ENCODE data around the gene DIAPH1.

The DIAPH1 gene

GRCh38 chr5:141602606-141603005 lies 16.2 kb downstream of the DIAPH1 start:
- Histone ChIP-seq H3K27me3 (ENCODE audit: insufficient read depth, low read length, poor library complexity, severe bottlenecking) (no peaks in the 10 kb centered on the region), H3K36me3 (ENCODE audit: insufficient read depth, low read length) (no peaks in the 10 kb centered on the region; the same call in 1 of the 2 replicates), H2AFZ (ENCODE audit: low read length) (no peak overlapping the region), H3K4me3 (ENCODE audit: low read length, poor library complexity, severe bottlenecking) (peak overlapping the region; percentile 30), H3K4me2 (ENCODE audit: low read depth, low read length, poor library complexity, severe bottlenecking) (peak overlapping the region; percentile 52), H3F3A (ENCODE audit: low read depth) (peaks cover 24% of the 10 kb centered on the region), H3K4me1 (ENCODE audit: insufficient read depth, low read length, poor library complexity, severe bottlenecking) (peaks cover 81% of the 10 kb centered on the region), H3K79me2 (ENCODE audit: insufficient read depth, low read length) (peaks cover 86% of the 10 kb centered on the region), H4K20me1 (ENCODE audit: insufficient read depth, low read length, poor library complexity, severe bottlenecking) (peaks cover 61% of the 10 kb centered on the region), H3K9me2 (replicated peaks; ENCODE audit: low read depth, low read length) (no peaks in the 10 kb centered on the region), H3K9me3 (ENCODE audit: insufficient read depth, low read depth, low read length) (no peaks in the 10 kb centered on the region), H3K9ac (ENCODE audit: low read depth, low read length, poor library complexity, severe bottlenecking) (peak overlapping the region; percentile 25)
- TF ChIP-seq CTCF (conservative IDR thresholded peaks at IDR 0.05; ENCODE audit: low read length) (no peak), EZH2phosphoT487 (IDR thresholded peaks at IDR 0.05; ENCODE audit: borderline replicate concordance) (no peak)

DNA sequence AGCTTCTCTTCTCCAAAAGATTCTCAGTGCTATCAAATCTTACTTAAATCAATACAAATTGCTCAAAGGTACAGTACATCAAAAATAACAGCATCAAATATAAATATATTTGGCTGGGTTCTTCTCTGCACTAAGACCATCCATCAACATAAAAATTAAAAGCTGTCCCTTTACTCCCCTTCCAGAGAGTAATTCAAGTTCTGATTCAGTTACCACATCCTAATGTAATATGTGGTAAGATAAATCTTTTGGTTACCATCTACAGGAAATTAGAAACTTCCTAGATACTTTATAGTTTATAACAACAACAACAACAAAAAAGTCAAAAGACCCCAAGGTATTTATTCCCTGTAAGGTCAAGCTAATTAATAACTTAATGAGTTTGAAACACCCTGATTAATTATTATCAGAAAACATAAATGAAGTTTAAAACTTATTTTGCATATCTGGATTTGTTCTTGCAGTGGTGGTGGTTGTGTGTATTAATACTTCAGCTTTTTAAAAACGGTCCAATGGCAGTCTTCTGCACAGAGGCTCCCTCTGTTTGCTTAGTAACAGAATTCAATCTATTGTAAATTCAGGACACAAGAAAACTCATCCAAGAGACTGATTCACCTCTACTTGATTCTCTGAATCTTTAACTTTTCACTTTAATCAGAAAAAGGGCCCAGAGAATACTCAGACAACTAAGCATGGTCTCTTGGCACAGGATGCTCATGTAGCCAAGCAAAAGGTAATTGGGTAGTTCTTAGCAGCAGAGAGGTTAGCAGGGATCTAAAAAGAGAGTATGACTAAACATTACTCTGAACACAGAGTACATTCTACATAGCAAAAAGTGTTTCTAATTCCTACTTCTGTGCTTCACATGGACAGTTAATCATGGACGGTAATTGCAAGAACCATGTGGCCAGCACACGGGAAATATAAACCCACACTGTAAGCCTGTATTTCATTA lies 20.1 kb downstream of the DIAPH1 start:
- no peak overlapping the region for H3K4me3 ChIP-seq (ENCODE audit: low read length, poor library complexity, severe bottlenecking)

GRCh38 chr5:141597814-141598213 lies 21.0 kb downstream of the DIAPH1 start:
- Histone ChIP-seq H3K9me3 (ENCODE audit: insufficient read depth, low read depth, low read length) (no peaks in the 10 kb centered on the region), H3K36me3 (ENCODE audit: insufficient read depth, low read length) (peaks cover 24% of the 10 kb centered on the region), H3F3A (ENCODE audit: low read depth) (no peaks in the 10 kb centered on the region), H4K20me1 (ENCODE audit: insufficient read depth, low read length, poor library complexity, severe bottlenecking) (peaks cover 86% of the 10 kb centered on the region), H3K9ac (ENCODE audit: low read depth, low read length, poor library complexity, severe bottlenecking) (no peak overlapping the region), H3K4me1 (ENCODE audit: insufficient read depth, low read length, poor library complexity, severe bottlenecking) (peaks cover 50% of the 10 kb centered on the region), H3K4me2 (ENCODE audit: low read depth, low read length, poor library complexity, severe bottlenecking) (no peak overlapping the region), H2AFZ (ENCODE audit: low read length) (no peak overlapping the region), H3K27me3 (ENCODE audit: insufficient read depth, low read length, poor library complexity, severe bottlenecking) (no peaks in the 10 kb centered on the region), H3K79me2 (ENCODE audit: insufficient read depth, low read length) (peaks cover 98% of the 10 kb centered on the region), H3K9me2 (replicated peaks; ENCODE audit: low read depth, low read length) (no peaks in the 10 kb centered on the region), H3K4me3 (ENCODE audit: low read length, poor library complexity, severe bottlenecking) (no peak overlapping the region)
- TF ChIP-seq CTCF (conservative IDR thresholded peaks at IDR 0.05; ENCODE audit: low read length) (no peak), EZH2phosphoT487 (IDR thresholded peaks at IDR 0.05; ENCODE audit: borderline replicate concordance) (no peak)

More for the DNA sequence above, 20.1 kb downstream of the DIAPH1 start:
- H3K27me3 ChIP-seq (ENCODE audit: insufficient read depth, low read length, poor library complexity, severe bottlenecking): no peaks in the 10 kb centered on the region
- H3K9ac ChIP-seq (ENCODE audit: low read depth, low read length, poor library complexity, severe bottlenecking): no peak overlapping the region
- H3K9me2 ChIP-seq (replicated peaks; ENCODE audit: low read depth, low read length): no peaks in the 10 kb centered on the region
- H3K79me2 ChIP-seq (ENCODE audit: insufficient read depth, low read length): peaks cover 98% of the 10 kb centered on the region
- H3K9me3 ChIP-seq (ENCODE audit: insufficient read depth, low read depth, low read length): no peaks in the 10 kb centered on the region
- H3K36me3 ChIP-seq (ENCODE audit: insufficient read depth, low read length): peaks cover 16% of the 10 kb centered on the region
- H2AFZ ChIP-seq (ENCODE audit: low read length): no peak overlapping the region
- H3K4me1 ChIP-seq (ENCODE audit: insufficient read depth, low read length, poor library complexity, severe bottlenecking): peaks cover 54% of the 10 kb centered on the region
- peaks cover 86% of the 10 kb centered on the region for H4K20me1 ChIP-seq (ENCODE audit: insufficient read depth, low read length, poor library complexity, severe bottlenecking)
- TF ChIP-seq CTCF (conservative IDR thresholded peaks at IDR 0.05; ENCODE audit: low read length): no peak
- TF ChIP-seq EZH2phosphoT487 (IDR thresholded peaks at IDR 0.05; ENCODE audit: borderline replicate concordance): no peak
- H3F3A ChIP-seq (ENCODE audit: low read depth): no peaks in the 10 kb centered on the region
- peak overlapping the region; percentile 38 for H3K4me2 ChIP-seq (ENCODE audit: low read depth, low read length, poor library complexity, severe bottlenecking)
